Testis (tissue), 2 donors: ENCODE data around the gene TCN2.

Experiments used
- CTCF ChIP-seq, 3 experiments: fragments of 450-650 bp in 2 of 3; fragments of 200-600 bp in 1 of 3; sonication (generic) in 1 of 3; IDR thresholded peaks; one replicate each; pipeline ENCODE4 v1.5.1; 2016 to 2019; ENCODE audit warnings: antibody characterized with exemption in 3 of 3, mild to moderate bottlenecking in 2 of 3, moderate library complexity in 1 of 3
- POLR2A ChIP-seq: fragments of 450-650 bp; IDR thresholded peaks from one replicate; pipeline ENCODE4 v1.6.1; 2017; ENCODE audit warnings: antibody characterized with exemption, mild to moderate bottlenecking, moderate library complexity

DNA sequence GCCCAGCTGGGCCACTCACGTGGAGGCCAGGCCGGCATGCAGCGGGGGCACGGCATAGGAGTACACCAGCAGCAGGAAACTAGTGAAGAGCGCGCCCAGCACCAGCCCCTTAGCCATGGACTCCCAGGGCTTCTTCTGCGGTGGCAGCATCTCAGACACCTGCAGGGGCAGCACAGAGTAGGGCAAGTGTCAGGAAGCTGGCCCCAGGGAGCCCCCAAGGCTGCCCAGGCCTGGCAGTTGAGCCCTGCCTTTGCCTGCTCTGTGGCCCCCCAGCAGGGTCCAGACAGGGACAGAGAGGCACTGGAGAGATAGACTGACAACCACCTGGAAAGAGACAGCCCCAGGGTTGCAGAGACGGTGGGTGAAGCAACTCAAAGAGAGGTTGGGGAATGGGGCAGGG lies 49.7 kb upstream of the TCN2 start:
- no peak for TF ChIP-seq POLR2A
- TF ChIP-seq CTCF (IDR thresholded peaks at IDR 0.05) = no peak
